Activated naive CD8-positive, alpha-beta T cell treated with anti-CD3 and anti-CD28 coated beads, Interleukin-2, amount 50 U/mL, for 16 hours (primary cell): Measurements from ENCODE around the gene SPACA9.

ENCODE experiments used
- DNase-seq: peaks from one replicate; pipeline ENCODE4 v3.0.0-alpha.2; 2020; ENCODE audit warnings: low read depth, low spot score

The SPACA9 gene

DNA sequence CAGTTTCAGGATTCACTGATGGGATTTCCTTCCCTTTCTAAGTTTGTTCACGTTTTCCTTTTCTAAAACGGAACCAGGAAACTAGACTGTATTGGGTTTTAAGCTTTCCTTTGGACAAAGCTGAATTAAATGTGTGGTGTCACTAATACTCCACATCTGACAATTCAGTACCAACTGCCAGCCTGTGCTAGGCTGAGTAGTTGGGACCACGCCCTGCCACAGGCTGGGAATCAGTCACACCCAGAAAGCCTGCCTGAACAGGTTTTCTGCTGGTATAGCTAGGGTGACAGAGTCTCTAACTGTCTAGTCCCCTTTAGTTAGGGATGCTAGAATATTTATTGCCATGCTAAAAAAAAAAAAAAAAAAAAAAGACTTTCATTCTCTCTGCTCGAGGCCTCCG lies 15.6 kb downstream of the SPACA9 start:
- no peak for DNase-seq

DNA sequence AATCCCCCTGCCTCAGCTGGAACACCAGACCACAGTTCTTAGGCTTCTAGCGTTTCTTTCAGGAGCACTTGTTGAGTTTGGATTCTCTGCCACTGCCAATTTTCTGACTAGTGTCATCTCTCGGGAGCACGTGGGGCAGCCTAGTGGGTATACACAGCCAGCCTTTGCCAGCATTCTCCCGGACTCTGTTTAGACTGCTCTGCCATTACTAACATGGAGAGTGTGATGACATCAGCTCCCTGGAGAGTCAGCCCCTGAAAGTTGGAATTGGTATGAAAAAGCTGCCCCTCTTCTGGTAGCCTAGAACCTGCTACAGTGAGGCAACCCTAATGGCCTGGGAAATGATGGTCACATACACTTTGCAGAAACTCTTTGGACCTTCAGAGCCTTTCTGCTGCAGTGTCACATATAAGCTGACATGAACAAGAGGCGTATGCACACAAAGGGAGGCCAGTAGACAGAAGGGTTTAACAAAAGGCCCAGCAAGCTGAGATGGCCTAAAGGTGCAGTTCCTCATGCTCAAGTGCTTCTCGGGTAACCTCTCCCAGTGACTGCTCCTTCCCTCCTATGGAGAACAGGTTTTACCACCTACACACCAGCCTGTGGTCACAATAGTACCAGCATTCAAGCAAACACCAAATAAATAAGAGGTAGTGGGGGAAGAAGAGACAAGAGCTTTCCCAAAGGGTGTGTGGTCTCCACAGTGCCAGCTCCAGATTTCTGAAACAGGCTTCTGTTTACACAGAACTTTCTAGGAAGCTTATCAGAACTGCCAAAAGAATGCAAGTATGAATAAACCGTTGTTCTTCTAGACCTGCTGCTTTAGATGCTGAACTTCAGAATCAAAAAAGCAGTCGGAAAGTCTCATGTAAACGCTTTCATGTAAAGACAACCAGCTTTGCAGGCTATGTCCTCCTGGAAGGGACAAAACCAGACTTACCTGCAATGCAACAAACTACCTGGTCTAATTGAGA lies 16.5 kb downstream of the SPACA9 start:
- no peak for DNase-seq

DNA sequence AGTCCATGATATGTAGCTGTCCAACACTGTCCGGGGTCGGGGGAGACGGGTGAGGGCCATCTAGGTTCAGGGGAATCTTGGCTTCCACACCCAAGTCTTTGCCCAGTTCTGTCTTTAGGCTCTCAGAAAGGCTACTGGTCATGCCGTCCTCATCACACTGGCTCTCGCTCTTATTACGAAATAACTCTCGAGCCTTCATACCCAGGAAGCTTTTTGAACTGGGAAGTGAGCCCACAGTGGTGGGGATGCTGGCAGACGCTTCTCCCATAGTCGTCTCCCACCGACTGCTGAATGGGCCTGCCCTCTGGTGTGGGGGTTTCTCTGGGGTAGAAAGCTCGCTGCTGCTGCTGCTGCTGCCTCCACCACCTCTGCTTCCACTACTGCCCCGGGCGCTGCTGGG lies 17.6 kb downstream of the SPACA9 start:
- no peak for DNase-seq

DNA sequence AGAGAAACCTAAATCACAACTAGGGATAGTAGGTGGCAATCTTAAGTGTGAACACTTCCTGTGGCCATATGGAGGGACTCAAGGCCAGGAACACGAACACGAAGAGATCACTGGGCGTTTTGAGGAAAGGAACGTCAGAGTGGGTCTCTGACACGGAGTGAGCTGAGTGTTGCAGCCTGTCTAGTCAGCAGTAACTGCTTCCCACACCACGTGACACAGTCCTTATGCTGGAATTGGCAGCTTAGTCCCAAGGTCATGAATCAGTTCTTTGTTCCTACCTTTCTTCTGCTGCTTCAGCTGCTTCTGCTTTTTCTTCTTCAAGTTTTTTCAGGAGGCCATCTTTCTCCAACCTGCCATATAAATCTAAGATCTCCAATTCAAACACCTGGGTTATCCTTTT lies 18.2 kb downstream of the SPACA9 start:
- DNase-seq, result no peak

DNA sequence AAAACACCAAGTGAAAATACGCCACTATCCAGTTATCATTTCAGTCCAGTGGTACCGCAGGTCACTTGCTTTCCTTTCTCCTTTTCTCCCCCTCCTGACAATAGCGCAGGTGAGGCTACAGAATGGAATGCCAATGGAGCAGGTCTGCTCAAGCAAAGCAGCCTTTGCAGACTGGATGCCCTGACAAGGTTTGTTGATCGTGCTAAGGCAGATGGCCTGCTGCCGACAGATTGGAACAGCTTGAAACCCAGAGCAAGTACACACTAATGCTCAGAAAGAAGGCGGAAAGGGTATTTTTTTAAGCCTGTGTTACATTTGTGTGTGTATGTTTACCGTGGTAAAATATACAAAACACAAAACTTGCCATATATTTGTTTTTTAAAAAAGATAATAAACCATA lies 19.4 kb downstream of the SPACA9 start:
- no peak for DNase-seq

DNA sequence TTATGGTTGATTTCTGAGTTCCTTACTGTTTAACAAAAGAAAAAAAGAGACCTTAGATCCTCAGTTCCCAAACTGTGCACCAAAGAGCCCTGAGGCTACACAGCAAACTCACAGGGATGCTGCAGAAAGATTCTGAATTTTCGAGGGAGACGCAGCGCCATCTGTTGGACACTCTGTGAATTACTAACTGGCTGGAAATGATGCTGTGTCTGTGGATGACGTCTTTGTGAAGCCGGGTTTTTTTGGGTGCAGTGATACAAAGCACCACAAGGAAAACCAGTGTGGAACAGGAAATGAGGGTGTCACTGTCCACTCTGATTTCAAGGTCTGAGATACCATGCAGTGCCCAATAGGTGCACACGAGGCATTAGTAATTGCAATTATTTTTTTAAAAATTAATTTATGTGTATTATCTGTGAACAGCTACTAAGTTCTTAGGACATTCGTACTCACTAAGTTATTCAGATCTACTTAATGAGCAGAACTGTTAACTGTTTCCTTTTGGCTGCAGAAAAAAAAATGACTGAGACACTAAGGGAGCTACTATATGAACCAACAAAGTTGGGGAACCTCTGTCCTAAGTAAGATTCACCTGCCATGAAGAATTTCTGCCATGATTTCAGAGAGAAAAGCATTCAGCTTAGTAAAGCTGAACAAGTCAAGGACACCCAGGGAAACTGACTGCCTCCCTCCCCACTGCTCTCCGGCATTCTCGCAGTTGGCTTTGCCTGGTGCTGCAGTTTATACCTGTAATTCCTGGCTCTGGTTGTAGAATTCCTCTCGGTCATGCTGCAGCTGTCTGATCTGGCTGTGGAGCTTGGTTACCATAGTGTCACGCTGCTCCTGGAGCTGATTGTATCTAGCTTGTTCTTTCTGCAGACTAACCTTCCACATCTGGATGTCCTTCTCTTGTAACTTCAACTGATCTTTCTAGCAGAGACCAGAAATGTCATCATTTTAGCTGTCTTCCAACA lies 23.4 kb downstream of the SPACA9 start:
- DNase-seq, result peak; percentile 57

DNA sequence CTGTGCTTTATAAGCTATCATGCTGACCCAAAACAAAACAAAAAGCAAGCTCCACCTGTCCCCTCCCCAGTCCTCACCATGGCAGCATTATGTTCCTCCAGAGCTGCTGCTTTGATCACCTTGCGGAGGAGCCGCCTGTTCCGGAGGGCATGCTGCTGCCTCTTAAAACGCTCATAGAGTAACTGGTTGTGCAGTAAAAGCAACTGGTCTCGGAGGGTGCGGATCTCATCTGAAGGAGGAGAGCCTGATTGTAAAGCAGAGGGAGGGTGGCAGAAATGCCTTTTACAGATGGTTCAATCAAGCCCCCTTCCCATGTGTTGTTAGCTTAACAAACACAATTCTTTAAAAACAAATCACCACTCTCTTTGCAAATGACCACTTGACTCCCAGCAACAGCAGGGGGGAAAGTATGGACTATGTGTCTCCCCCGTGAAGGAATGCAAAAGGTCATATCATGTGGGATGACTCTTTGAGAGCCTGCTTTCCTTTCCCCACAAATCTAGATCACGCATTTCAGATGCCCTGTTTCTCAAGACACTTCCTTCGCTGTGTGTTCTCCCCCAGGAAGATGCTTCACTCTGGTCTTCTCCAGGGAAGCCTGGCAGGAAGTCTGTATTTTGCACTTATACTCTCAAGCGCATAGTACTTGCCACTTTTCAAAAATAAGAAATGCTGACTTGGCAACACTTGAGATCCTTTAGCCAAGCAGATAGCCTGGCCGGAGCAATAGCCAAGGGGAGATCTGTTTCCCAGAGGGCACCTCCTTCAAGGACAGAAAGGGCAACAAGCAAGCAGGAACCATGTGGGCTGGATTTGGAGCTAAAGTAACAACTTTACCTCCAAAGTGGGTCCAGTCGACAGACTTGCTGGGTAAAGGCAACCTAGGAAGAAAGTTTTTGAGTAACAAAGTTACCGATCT lies 25.1 kb downstream of the SPACA9 start:
- DNase-seq, result no peak

DNA sequence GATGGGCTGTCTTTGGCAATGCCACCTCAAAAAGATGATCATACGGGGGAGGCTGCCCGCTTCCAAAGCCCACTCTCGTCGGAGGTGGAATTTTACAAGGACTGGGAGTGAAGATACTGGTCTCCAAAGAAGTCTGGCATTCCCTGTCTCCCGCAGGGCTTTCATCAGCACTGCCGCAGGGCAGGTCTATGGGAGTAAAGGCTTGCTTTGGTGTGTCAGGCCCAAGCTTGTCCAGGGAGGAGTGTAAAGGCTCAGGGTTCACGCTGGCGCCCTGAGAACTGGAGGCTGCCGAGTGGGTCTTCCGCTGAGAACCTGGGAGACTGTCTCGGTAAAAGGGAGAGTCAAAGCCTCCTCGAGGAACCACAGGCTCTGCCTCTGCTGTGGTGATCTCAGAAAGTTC lies 27.0 kb downstream of the SPACA9 start:
- no peak for DNase-seq

DNA sequence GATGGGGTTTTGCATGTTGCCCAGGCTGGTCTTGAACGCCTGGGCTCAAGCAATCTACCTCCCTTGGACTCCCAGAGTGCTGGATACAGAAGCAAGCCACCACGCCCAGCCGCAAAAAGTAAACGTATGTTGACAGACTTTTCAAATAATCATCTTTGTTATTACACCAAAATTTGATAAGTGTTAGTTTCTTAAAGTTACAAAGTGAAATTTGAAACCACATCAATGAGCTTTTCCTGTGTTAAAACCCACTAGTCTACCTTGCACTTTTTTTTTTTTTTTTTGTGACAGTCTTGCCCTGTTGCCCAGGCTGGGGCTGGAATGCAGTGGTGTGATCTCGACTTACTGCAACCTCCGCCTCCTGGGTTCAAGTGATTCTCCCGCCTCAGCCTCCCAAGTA lies 29.9 kb downstream of the SPACA9 start:
- no peak for DNase-seq

DNA sequence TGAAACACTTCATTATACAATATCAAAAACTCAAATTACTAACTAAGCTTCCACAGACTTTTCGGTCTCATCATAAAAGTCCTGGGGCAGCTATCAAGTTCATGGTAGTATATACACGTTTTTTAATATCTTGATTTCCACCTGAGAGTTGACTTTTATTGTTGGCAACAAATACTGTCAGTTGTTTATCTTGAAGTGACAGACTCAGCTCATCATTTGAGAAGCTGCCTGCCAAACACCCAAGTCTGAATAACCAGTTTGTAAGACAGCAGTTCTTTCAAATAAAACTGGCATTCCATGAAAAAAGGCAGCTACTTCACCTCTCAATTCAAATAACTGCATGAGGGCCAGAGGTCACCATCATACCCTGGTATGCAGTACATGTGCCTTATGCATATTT lies 30.6 kb downstream of the SPACA9 start:
- DNase-seq, result no peak

DNA sequence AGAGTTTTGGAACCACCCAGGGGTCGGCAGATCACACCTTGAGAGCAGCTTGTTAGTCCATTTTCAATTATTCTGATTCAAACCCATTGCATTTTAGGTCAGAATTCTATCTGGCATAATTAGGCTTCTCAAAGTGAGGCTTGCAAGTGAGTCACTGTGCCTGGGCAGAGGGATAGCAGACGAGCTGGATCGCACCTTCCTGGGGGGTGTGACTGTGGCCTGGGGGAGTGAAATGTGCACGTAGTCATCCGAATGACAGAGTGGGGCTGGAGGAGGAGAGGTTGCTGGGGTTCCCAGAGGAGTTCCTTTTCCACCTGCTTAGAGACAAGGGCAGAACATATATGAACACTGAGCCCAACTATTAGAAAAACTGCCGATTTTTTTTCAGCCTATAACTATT lies 31.7 kb downstream of the SPACA9 start:
- no peak for DNase-seq

DNA sequence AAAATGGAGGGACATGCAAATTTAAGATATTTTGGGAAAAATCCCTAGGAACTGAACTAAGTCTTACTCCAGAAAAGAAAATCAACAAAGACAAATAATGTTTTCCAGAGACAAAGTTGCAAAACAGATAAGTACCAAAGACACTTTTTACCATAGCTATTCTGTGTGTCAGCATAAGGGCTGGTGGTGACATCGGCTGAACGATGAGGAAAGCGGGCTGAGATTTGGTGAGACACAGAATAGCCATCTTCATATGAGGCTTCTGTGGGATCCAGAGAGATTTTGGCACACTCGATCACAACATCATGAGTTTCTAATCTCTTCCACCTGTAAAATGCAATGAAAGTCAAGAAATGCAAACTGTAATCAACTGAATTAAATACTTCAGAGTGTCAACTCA lies 33.4 kb downstream of the SPACA9 start:
- no peak for DNase-seq

DNA sequence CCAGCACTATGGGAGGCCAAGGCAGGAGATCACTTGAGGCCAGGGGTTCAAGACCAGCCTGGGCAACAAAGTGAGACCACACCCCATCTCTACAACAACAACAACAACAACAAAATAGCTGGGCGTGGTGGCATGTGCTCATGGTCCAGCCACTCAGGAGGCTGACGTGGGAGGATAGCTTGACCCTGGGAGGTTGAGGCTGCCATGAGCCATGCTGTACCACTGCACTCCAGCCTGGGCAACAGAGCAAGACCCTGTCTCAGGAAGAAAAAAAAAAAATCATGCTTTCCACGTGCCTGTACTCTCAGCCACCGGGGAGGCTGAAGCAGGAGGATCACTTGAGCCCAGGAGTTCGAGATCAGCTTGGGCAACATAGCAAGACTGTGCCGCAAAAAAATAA lies 36.2 kb downstream of the SPACA9 start:
- DNase-seq, result no peak

DNA sequence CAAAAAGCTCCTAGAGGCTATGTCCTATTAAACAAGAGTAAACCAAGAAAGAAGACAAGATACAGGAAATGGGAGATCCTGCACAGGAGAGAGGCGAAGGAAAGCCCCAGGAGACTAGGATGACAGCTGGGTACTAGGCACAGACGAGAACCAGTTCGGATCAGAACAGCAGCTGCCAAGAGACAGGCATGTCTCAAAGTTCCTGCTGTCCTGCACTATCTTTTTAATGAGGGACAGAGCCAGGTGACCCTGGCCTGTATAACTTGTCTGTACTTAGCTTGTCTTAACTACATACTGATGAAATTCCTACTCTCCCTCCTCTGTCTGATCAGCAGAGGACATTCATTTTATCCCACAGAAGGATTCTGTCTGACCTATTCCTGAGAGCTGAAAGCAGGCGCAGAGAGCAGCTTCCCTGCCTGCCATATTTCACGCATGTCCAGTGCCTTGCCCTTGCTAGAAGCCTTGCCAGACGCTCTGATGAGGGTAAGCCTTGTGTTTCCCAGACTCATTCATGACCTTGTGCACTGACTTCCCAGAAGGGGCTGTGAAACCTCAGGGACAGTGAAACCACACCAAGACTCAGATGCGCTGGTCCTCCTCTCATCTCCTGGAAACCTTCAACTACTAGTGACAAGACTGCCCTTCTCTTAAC lies 41.0 kb downstream of the SPACA9 start:
- DNase-seq, result no peak

DNA sequence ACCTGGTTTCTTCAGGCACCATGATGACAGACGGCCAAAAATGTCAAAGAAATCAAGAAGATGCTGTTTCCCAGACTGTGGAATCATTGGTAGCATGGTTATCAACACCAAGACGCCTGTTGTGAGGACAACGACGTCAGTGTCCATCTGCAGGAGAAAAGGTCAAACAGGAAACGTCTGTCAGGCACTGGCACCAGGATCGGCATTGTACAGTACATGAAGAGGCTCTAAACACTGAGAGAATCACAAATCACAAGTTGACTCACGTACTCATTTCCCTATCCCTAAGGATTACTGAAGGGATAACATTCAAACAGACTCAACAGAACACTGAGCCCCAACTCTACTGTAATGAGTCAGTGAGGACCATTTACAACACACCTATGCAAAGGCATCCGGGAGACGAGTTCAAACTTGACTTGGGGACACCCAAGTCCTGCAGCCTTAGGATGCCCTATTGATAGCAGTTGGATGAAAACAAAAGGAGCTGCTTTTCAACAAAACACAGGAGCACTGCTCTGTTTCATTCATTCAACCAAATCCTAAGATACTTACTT lies 44.7 kb downstream of the SPACA9 start:
- no peak for DNase-seq

DNA sequence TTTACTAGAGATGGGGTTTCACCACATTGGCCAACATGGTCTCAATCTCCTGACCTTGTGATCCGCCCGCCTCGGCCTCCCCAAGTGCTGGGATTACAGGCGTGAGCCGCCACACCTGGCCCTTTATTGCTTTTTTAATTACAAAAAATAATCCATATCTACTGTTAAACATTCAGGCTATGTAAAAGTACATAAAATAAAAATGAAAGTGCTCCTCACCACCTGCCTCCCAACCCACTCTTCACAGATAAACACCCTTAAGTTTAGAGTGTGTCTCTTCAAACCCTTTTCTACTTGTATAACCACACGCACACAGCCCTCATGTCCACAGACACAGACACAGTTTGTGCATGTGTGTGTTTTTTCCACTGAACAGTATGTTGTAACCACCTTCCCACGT lies 49.0 kb downstream of the SPACA9 start:
- no peak for DNase-seq

DNA sequence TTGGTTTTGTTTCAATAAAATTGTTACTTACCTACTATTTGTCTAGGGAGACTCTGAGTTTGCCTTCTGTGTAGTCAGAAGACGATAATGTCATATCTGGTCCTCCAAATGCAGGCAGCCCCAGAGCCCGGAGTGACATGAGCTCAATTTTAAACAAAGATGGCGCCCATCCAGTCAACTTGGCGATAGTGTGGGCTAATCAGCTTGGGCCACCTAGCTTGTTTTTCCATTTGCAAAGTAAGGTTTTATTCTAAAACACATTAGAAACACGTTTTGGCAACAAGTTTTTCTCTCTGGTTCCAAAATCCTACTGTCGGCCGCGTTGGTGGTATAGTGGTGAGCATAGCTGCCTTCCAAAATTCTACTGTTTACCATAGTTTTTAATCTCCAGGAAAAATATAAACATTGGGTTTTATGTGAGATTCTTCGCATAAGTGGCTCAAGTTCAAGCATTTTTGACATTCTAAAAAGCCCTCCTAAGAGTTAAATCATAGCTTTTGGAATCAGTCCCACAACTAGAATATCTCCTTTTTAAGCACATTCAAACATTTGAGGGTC lies 52.6 kb downstream of the SPACA9 start:
- DNase-seq, result no peak

DNA sequence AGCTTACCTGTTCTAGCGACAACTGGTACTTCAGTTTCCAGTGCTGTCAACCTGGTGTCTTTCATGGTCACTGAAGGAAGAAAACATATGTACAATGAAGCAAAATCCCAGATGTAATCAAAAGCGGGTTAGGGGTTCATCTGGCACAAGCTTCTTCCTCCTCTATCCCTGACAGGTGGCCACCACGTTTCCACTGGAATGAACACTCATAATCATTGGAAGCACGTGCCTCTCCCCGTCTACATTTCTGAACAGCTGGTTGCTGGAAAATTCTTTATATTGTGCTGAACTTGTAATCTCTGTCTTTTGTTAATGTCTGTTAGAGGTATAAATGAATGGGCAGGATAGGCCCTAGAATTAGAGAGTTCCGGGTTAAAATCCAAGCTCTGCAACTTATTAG lies 56.3 kb downstream of the SPACA9 start:
- DNase-seq, result no peak

DNA sequence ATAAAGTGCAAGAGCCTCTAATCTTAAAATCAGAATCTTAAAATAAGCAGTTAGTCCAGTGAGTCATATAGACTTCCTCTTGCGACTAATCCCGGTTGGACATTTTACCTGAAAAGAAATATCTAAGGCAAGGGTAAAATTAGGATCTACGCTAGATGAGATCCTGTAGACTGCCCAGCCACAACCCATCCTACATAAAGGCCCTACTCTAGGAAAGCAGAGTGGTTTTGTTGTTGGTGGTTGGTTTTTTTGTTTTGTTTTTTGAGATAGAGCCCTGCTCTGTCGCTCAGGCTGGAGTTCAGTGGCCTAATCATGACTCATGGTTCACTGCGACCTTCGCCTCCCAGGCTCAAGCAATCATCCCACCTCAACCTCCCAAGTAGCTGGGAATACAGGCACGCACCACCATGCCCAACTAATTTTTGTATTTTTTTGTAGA lies 58.8 kb downstream of the SPACA9 start:
- no peak for DNase-seq

DNA sequence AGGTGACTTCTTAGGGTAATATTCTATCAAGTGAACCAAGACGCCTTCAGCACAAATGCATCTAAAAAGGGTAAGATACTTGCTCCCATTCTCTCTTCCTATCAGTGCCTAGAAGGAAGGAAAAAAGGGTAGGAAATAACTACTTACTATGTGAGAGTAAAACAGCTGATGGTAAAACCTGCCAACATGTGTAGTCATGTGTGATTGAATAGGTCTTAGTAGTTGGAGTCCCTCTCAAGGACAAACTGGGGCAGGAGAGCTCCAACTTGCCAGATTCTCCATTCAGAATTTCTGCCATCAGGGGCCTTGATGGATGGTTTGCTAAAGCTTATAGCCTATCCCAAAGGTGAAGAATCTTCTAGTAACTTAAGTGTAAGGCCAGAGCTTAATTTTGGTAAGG lies 60.5 kb downstream of the SPACA9 start:
- DNase-seq, result no peak
